ENCODE data around the gene CCDC194. TPM values are rescaled to one million over a fixed set of nuclear protein-coding genes. Genes with fewer than 3 reads are reported as not detected.

The CCDC194 gene
- total and polyA plus RNA-seq, 2 donors, result not detected

- 14% methylated on average over 24 of the region's 24 CpGs for WGBS
- no peak for DNase-seq (ENCODE audit: extremely low spot score)
- H3K27ac ChIP-seq (ENCODE audit: low read depth), result no peak overlapping the region
Observed at GRCh38 chr19:17346109-17346671, 47.8 kb downstream of the CCDC194 start.

GRCh38 chr19:17341845-17342244 lies 52.2 kb downstream of the CCDC194 start:
- H3K4me3 ChIP-seq (ENCODE audit: low read depth, low read length), result no peak overlapping the region
- WGBS, result 87% methylated on average over 7 of the region's 7 CpGs
- H3K4me1 ChIP-seq (ENCODE audit: insufficient read depth), result no peaks in the 10 kb centered on the region
- DNase-seq (ENCODE audit: extremely low spot score), result no peak
- no peak overlapping the region for H3K27ac ChIP-seq (ENCODE audit: low read depth)
- H3K36me3 ChIP-seq (ENCODE audit: insufficient read depth), result no peaks in the 10 kb centered on the region

More at GRCh38 chr19:17346109-17346671, 47.8 kb downstream of the CCDC194 start:
- Histone ChIP-seq H3K4me3 (ENCODE audit: low read depth, low read length) (no peak overlapping the region), H3K4me1 (ENCODE audit: insufficient read depth) (no peaks in the 10 kb centered on the region), H3K36me3 (ENCODE audit: insufficient read depth) (no peaks in the 10 kb centered on the region)

DNA sequence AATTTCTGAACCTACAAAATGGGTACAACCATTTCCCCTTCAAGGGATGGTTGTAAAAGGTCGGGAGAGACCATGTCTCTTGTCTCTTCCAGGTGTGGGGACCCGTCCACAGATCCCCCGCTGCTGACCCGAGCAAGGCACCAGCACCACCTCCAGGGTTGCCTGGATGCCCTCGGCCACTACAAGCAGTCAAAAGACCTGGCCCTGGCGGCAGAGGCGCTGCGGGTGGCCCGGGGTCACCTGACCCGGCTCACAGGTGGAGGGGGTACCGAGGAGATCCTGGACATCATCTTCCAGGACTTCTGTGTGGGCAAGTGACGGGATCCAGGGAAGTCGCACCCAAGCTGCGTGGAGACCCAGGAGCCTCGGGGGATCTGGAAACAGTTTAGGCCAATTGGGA lies 52.6 kb downstream of the CCDC194 start:
- no peak for DNase-seq (ENCODE audit: extremely low spot score)
- no peak overlapping the region for H3K4me3 ChIP-seq (ENCODE audit: low read depth, low read length)
- H3K36me3 ChIP-seq (ENCODE audit: insufficient read depth), result no peaks in the 10 kb centered on the region
- WGBS, result 91% methylated on average over 15 of the region's 15 CpGs
- H3K27ac ChIP-seq (ENCODE audit: low read depth), result no peak overlapping the region
- H3K4me1 ChIP-seq (ENCODE audit: insufficient read depth), result no peaks in the 10 kb centered on the region

DNA sequence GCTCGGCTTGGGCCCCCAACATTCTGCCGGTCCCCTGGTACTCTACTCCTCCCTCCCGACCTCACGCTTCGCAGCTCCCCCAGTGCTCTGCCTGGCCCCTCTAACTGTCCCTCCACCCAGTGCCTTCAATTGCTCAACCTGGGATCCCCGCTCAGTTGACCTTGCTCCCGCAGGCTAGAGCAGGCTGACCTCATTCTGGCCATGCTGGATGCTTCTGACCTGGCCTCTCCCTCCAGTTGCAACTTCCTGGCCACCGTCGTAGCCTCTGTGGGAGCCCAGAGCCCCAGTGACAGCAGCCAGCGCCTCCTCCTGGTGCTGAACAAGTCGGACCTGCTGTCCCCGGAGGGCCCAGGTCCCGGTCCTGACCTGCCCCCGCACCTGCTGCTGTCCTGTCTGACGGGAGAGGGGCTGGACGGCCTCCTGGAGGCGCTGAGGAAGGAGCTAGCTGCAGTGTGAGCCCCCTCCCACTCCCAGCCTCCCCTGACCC lies 53.1 kb downstream of the CCDC194 start:
- H3K36me3 ChIP-seq (ENCODE audit: insufficient read depth), result no peaks in the 10 kb centered on the region
- DNase-seq (ENCODE audit: extremely low spot score), result no peak
- no peaks in the 10 kb centered on the region for H3K4me1 ChIP-seq (ENCODE audit: insufficient read depth)
- H3K27ac ChIP-seq (ENCODE audit: low read depth), result no peak overlapping the region
- H3K4me3 ChIP-seq (ENCODE audit: low read depth, low read length), result no peak overlapping the region
- WGBS, result 67% methylated on average over 17 of the region's 17 CpGs

Other genes starting within 250 kb of the CCDC194 start
- gene USE1, start 178.8 kb downstream of the CCDC194 start, total RNA-seq, result 10.9 TPM
- 39.8 TPM for gene USE1, start 178.8 kb downstream of the CCDC194 start, polyA plus RNA-seq
- gene OCEL1, start 168.0 kb downstream of the CCDC194 start, total RNA-seq, result 5.8 TPM
- gene OCEL1, start 168.0 kb downstream of the CCDC194 start, polyA plus RNA-seq, result 28.4 TPM
- gene NR2F6, start 148.3 kb downstream of the CCDC194 start, total RNA-seq, result 19.9 TPM
- 36.8 TPM for gene NR2F6, start 148.3 kb downstream of the CCDC194 start, polyA plus RNA-seq
- gene USHBP1, start 129.5 kb downstream of the CCDC194 start, total RNA-seq, result 6.0 TPM
- 6.6 TPM for gene USHBP1, start 129.5 kb downstream of the CCDC194 start, polyA plus RNA-seq
- 46.2 TPM for gene BABAM1, start 126.8 kb downstream of the CCDC194 start, total RNA-seq
- 78.2 TPM for gene BABAM1, start 126.8 kb downstream of the CCDC194 start, polyA plus RNA-seq
- gene ANKLE1, start 112.3 kb downstream of the CCDC194 start, total RNA-seq, result 0.26 TPM
- 0.66 TPM for gene ANKLE1, start 112.3 kb downstream of the CCDC194 start, polyA plus RNA-seq
- gene ABHD8, start 90.8 kb downstream of the CCDC194 start, total RNA-seq, result 6.8 TPM
- gene ABHD8, start 90.8 kb downstream of the CCDC194 start, polyA plus RNA-seq, result 20.0 TPM
- 6.1 TPM for gene MRPL34, start 88.3 kb downstream of the CCDC194 start, total RNA-seq
- gene MRPL34, start 88.3 kb downstream of the CCDC194 start, polyA plus RNA-seq, result 146 TPM
- 8.0 TPM for gene DDA1, start 84.6 kb downstream of the CCDC194 start, total RNA-seq
- gene DDA1, start 84.6 kb downstream of the CCDC194 start, polyA plus RNA-seq, result 66.1 TPM
- 4.1 TPM for gene ANO8, start 59.3 kb downstream of the CCDC194 start, total RNA-seq
- 5.8 TPM for gene ANO8, start 59.3 kb downstream of the CCDC194 start, polyA plus RNA-seq
- 11.2 TPM for gene GTPBP3, start 56.6 kb downstream of the CCDC194 start, total RNA-seq
- 15.9 TPM for gene GTPBP3, start 56.6 kb downstream of the CCDC194 start, polyA plus RNA-seq
- gene PLVAP, start 16.9 kb downstream of the CCDC194 start, total RNA-seq, result 23.6 TPM
- 289 TPM for gene PLVAP, start 16.9 kb downstream of the CCDC194 start, polyA plus RNA-seq
- 11.5 TPM for gene BST2, start 11.4 kb upstream of the CCDC194 start, total RNA-seq
- 103 TPM for gene BST2, start 11.4 kb upstream of the CCDC194 start, polyA plus RNA-seq
- 25.7 TPM for gene MVB12A, start 25.9 kb upstream of the CCDC194 start, total RNA-seq
- 66.4 TPM for gene MVB12A, start 25.9 kb upstream of the CCDC194 start, polyA plus RNA-seq
- gene TMEM221, start 54.5 kb upstream of the CCDC194 start, total RNA-seq, result 0.53 TPM
- 0.82 TPM for gene TMEM221, start 54.5 kb upstream of the CCDC194 start, polyA plus RNA-seq
- not detected for gene NXNL1, start 66.7 kb upstream of the CCDC194 start, total RNA-seq
- gene NXNL1, start 66.7 kb upstream of the CCDC194 start, polyA plus RNA-seq, result not detected
- 14.8 TPM for gene SLC27A1, start 76.3 kb upstream of the CCDC194 start, total RNA-seq
- 21.1 TPM for gene SLC27A1, start 76.3 kb upstream of the CCDC194 start, polyA plus RNA-seq
- gene PGLS, start 117.5 kb upstream of the CCDC194 start, total RNA-seq, result 27.2 TPM
- gene PGLS, start 117.5 kb upstream of the CCDC194 start, polyA plus RNA-seq, result 82.8 TPM
- gene COLGALT1, start 161.5 kb upstream of the CCDC194 start, total RNA-seq, result 31.7 TPM
- 68.6 TPM for gene COLGALT1, start 161.5 kb upstream of the CCDC194 start, polyA plus RNA-seq

All from urinary bladder (tissue), 4 donors.